ENCODE results near the gene ADH6. TPM values are rescaled to one million over a fixed set of nuclear protein-coding genes. Genes with fewer than 3 reads are reported as not detected.

The ADH6 gene
- total RNA-seq, 6 experiments from 2014 or later = not detected

- no peak for DNase-seq
- Mint-ChIP-seq H3K9me3 (no peaks in the 10 kb centered on the region), H3K27me3 (ENCODE audit: insufficient read depth) (no peaks in the 10 kb centered on the region), H3K4me1 (ENCODE audit: low read depth) (peaks cover 7% of the 10 kb centered on the region; the same call in 1 of the 2 replicates), H3K4me3 (no peak overlapping the region), H3K36me3 (ENCODE audit: low read depth) (no peaks in the 10 kb centered on the region), H3K27ac (no peak overlapping the region)
- TF ChIP-seq CTCF (IDR thresholded peaks at IDR 0.05) = no peak
These were observed 13.7 kb downstream of the ADH6 start for GRCh38 chr4:99205153-99205979.

GRCh38 chr4:99202536-99202935, 16.5 kb downstream of the ADH6 start:
- no peaks in the 10 kb centered on the region for H3K9me3 Mint-ChIP-seq
- no peaks in the 10 kb centered on the region for H3K36me3 Mint-ChIP-seq (ENCODE audit: low read depth)
- no peaks in the 10 kb centered on the region; the same call in 1 of the 2 replicates for H3K27me3 Mint-ChIP-seq (ENCODE audit: insufficient read depth)
- no peak for TF ChIP-seq CTCF (IDR thresholded peaks at IDR 0.05)
- no peaks in the 10 kb centered on the region for H3K4me1 Mint-ChIP-seq (ENCODE audit: low read depth)
- DNase-seq = no peak
- no peak overlapping the region for H3K4me3 Mint-ChIP-seq
- no peak overlapping the region for H3K27ac Mint-ChIP-seq

- no peaks in the 10 kb centered on the region; the same call in 1 of the 2 replicates for H3K27me3 Mint-ChIP-seq (ENCODE audit: insufficient read depth)
- H3K27ac Mint-ChIP-seq = no peak overlapping the region
- H3K36me3 Mint-ChIP-seq (ENCODE audit: low read depth) = no peaks in the 10 kb centered on the region
- no peak overlapping the region for H3K4me3 Mint-ChIP-seq
- TF ChIP-seq CTCF (IDR thresholded peaks at IDR 0.05) = no peak
- H3K9me3 Mint-ChIP-seq = no peaks in the 10 kb centered on the region
- DNase-seq = no peak
- no peaks in the 10 kb centered on the region for H3K4me1 Mint-ChIP-seq (ENCODE audit: low read depth)
These were observed 17.0 kb downstream of the ADH6 start for GRCh38 chr4:99202094-99202493.

- no peaks in the 10 kb centered on the region for H3K36me3 Mint-ChIP-seq (ENCODE audit: low read depth)
- H3K27me3 Mint-ChIP-seq (ENCODE audit: insufficient read depth) = no peaks in the 10 kb centered on the region; the same call in 1 of the 2 replicates
- no peaks in the 10 kb centered on the region for H3K9me3 Mint-ChIP-seq
- TF ChIP-seq CTCF (IDR thresholded peaks at IDR 0.05) = peak; percentile 51
- DNase-seq = no peak
- no peaks in the 10 kb centered on the region for H3K4me1 Mint-ChIP-seq (ENCODE audit: low read depth)
- H3K4me3 Mint-ChIP-seq = no peak overlapping the region
- no peak overlapping the region for H3K27ac Mint-ChIP-seq
These were observed 17.4 kb downstream of the ADH6 start for GRCh38 chr4:99201690-99202089.

GRCh38 chr4:99200138-99200537, 18.9 kb downstream of the ADH6 start:
- DNase-seq = no peak
- TF ChIP-seq CTCF (IDR thresholded peaks at IDR 0.05) = no peak
- no peaks in the 10 kb centered on the region; the same call in 1 of the 2 replicates for H3K27me3 Mint-ChIP-seq (ENCODE audit: insufficient read depth)
- H3K36me3 Mint-ChIP-seq (ENCODE audit: low read depth) = no peaks in the 10 kb centered on the region
- no peaks in the 10 kb centered on the region for H3K4me1 Mint-ChIP-seq (ENCODE audit: low read depth)
- no peaks in the 10 kb centered on the region for H3K9me3 Mint-ChIP-seq
- no peak overlapping the region for H3K27ac Mint-ChIP-seq
- H3K4me3 Mint-ChIP-seq = no peak overlapping the region
